ENCODE measurements around the gene CCDC149. TPM values are rescaled to one million over a fixed set of nuclear protein-coding genes. Genes with fewer than 3 reads are reported as not detected.
A peak's percentile ranks its signal among the peaks of the same experiment; 100 is the strongest.

The CCDC149 gene
- polyA plus RNA-seq, 1 experiment: 13.9 TPM

DNA sequence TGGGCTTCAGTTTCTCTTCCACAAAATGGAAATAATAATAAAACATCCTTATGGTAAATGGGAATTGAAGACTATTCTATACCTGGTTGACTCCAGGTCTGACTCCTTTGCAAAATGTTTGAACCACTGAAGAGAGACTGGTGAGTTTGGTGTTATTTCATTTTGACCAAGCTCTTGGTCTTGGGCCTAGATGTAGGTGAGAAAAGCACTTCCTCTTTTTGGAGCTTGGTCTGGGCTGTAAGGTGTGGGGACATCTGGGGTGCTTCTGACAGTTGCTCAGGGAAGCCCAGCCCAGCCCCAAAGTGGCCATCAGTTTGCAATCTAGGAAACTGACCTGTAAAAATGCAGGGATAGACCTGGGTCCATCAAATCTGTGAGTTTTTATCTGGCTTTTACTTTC, 144.2 kb downstream of the CCDC149 start:
- TF ChIP-seq, protein P1, sequence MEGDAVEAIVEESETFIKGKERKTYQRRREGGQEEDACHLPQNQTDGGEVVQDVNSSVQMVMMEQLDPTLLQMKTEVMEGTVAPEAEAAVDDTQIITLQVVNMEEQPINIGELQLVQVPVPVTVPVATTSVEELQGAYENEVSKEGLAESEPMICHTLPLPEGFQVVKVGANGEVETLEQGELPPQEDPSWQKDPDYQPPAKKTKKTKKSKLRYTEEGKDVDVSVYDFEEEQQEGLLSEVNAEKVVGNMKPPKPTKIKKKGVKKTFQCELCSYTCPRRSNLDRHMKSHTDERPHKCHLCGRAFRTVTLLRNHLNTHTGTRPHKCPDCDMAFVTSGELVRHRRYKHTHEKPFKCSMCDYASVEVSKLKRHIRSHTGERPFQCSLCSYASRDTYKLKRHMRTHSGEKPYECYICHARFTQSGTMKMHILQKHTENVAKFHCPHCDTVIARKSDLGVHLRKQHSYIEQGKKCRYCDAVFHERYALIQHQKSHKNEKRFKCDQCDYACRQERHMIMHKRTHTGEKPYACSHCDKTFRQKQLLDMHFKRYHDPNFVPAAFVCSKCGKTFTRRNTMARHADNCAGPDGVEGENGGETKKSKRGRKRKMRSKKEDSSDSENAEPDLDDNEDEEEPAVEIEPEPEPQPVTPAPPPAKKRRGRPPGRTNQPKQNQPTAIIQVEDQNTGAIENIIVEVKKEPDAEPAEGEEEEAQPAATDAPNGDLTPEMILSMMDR (IDR thresholded peaks at IDR 0.05; ENCODE audit: low read depth, low read length): no peak
- Histone ChIP-seq H3K9me3 (ENCODE audit: control insufficient read depth, insufficient read depth, low read length) (no peaks in the 10 kb centered on the region), H3K4me3 (ENCODE audit: low read depth, low read length) (no peak overlapping the region), H3K27ac (ENCODE audit: low read depth, low read length) (no peak overlapping the region), H3K27me3 (ENCODE audit: control insufficient read depth, insufficient read depth, low read length) (no peaks in the 10 kb centered on the region)
- DNase-seq (ENCODE audit: low read depth, low spot score): no peak
- POLR2A ChIA-PET: no interaction called here
- CTCF ChIA-PET: interaction anchor here (0.5 kb wide), 1 partner anchor 1515 kb away, joined by 3 read pairs; no protein-coding TSS in a partner anchor

DNA sequence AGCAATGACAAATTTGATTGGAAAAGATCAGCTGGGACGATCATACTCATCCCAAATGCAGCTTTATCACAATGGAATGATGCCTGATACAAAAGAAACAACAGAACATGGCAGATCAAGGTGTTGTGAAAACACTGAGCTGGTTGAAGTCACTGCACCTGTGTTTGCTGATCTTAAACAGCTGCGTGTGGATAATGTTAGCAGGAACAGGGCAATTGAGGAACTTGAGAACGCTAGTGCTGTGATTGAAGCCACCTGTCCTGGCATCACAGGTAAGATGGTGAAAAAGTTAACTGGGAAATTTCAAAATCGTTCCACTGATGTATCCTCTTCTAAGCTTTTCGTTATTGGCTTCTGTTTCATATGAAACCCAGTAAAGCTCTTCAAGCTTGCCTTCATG, 144.8 kb downstream of the CCDC149 start:
- Histone ChIP-seq H3K4me3 (ENCODE audit: low read depth, low read length) (no peak overlapping the region), H3K9me3 (ENCODE audit: control insufficient read depth, insufficient read depth, low read length) (no peaks in the 10 kb centered on the region), H3K27ac (ENCODE audit: low read depth, low read length) (no peak overlapping the region), H3K27me3 (ENCODE audit: control insufficient read depth, insufficient read depth, low read length) (no peaks in the 10 kb centered on the region)
- POLR2A ChIA-PET: no interaction called here
- no peak for DNase-seq (ENCODE audit: low read depth, low spot score)
- TF ChIP-seq, protein P1 (IDR thresholded peaks at IDR 0.05; ENCODE audit: low read depth, low read length): no peak
- CTCF ChIA-PET: no interaction called here

GRCh38 chr4:24765376-24765988, 147.4 kb downstream of the CCDC149 start:
- Histone ChIP-seq H3K27me3 (ENCODE audit: control insufficient read depth, insufficient read depth, low read length) (no peaks in the 10 kb centered on the region), H3K27ac (ENCODE audit: low read depth, low read length) (peak overlapping the region; percentile 54), H3K9me3 (ENCODE audit: control insufficient read depth, insufficient read depth, low read length) (no peaks in the 10 kb centered on the region), H3K4me3 (ENCODE audit: low read depth, low read length) (no peak overlapping the region)
- ChIA-PET CTCF (no interaction called here), POLR2A (interaction anchor here (0.7 kb wide), 1 partner anchor 13 kb away, joined by 4 read pairs; no protein-coding TSS in a partner anchor)
- TF ChIP-seq, protein P1 (IDR thresholded peaks at IDR 0.05; ENCODE audit: low read depth, low read length): no peak
- DNase-seq (ENCODE audit: low read depth, low spot score): peak; percentile 60

GRCh38 chr4:24764345-24764744, 148.5 kb downstream of the CCDC149 start:
- Histone ChIP-seq H3K9me3 (ENCODE audit: control insufficient read depth, insufficient read depth, low read length) (no peaks in the 10 kb centered on the region), H3K27me3 (ENCODE audit: control insufficient read depth, insufficient read depth, low read length) (no peaks in the 10 kb centered on the region), H3K4me3 (ENCODE audit: low read depth, low read length) (no peak overlapping the region), H3K27ac (ENCODE audit: low read depth, low read length) (no peak overlapping the region)
- no peak for DNase-seq (ENCODE audit: low read depth, low spot score)
- TF ChIP-seq, protein P1 (IDR thresholded peaks at IDR 0.05; ENCODE audit: low read depth, low read length): no peak
- ChIA-PET POLR2A (no interaction called here), CTCF (no interaction called here)

GRCh38 chr4:24763631-24764297, 149.1 kb downstream of the CCDC149 start:
- Histone ChIP-seq H3K27me3 (ENCODE audit: control insufficient read depth, insufficient read depth, low read length) (no peaks in the 10 kb centered on the region), H3K9me3 (ENCODE audit: control insufficient read depth, insufficient read depth, low read length) (no peaks in the 10 kb centered on the region), H3K27ac (ENCODE audit: low read depth, low read length) (peak overlapping the region; percentile 62), H3K4me3 (ENCODE audit: low read depth, low read length) (no peak overlapping the region)
- TF ChIP-seq, protein P1 (IDR thresholded peaks at IDR 0.05; ENCODE audit: low read depth, low read length): no peak
- DNase-seq (ENCODE audit: low read depth, low spot score): peak; percentile 33
- POLR2A ChIA-PET: no interaction called here
- CTCF ChIA-PET: interaction anchor here (0.6 kb wide), 1 partner anchor 291 kb away, joined by 5 read pairs; no protein-coding TSS in a partner anchor
